ENCODE results near the gene KCNC1.

KCNC1 gene

DNA sequence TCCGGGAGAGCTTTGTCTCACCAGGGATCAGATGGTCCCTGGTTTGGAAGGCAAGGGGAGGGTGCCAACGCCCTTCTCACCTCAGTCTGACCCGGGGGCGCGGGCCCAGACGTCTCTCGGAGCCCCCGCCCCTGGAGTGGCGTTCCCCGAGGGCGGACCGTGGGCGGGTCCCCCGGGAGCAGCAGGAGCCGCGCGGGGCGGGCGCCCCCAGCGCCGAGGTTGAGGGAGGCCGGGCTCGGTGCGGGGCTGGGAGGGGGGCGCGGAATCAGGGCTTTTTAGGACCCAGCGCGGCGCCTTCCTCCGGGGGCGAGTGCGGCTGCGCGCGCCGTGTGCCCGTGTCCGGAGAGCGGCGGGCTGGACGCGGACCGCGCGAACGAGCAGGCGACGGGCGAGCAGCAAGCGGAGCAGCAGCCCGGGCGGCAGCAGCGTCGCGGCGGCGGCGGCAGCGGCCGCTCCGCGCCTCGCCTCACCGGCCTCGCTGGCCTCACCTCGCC, at the start of gene KCNC1:
Gene KCNC1, plus strand, starts transcription at position 364 of the 494 bp plus-strand sequence. CDS start 1,222 bp downstream, outside the sequence.
- DNase-seq = peak; percentile 27

DNA sequence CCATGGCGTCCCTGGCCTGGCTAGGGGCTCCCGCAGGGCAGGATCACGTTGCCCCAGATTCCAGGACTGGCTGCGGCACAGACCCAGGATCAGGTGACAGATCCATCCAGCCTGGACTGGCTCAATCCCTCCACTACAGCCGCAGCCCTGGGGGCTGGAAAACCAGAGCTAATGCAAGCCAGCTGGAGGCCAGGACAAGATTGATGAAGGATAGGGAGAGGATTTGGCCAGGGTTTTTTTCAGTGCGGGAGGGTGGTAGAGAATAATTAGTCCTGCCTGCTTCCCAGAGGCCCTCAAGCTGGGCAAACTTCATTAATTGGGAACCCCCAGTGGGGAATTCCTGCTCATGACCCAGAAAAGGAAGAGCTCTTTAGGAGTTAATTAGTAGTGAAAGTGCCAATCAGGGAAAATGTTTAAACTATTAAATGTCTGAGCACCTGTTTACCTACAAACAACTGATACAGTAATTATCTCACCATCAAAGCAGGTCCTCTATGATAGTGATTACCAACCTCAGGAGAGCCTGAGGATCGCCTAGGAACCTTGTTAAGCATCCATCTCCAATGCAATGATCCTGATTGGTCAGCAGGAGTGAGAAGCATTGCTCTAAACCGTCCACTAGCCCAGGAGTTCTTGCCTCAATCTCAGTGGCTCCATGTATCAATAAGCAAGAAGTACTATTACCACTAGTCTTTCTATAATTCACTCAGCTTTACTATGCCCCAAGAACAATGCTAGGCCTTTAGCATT, 48.2 kb upstream of the KCNC1 start:
- no peak for DNase-seq

DNA sequence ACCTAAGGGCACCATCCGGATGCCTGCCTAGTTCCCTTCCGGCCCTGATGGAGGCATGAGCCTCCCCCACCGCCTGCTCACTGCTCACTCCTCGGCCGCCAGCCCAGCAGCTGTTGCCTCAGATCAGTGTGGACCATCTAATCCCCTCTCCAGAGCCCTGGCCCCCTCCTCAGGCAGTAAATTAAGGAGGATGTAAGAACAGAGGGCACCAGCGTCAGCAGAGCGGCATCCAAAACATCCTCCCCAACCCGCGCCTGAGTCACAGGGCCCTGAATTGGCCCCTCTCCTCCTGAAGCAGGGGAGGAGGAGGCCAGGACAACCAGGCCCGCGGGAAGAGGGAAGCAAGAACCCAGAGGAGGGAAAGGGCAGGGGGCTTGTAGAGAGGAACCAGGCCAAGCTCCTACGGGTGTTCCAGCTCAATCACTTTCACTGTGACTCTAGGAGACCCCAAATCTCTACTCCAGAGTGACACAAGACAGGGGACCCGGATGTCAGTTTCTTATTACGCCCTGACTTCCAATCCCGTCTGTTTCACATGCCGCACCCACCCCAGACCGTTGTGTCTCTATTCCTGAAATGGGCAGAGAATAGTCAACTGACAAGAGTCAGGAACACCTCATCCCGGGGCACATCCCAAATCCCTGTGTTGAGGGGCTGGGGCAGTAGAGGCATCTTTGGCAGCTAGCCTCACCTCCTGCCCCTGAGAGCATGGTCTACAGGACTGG, 46.5 kb upstream of the KCNC1 start:
- DNase-seq = no peak

DNA sequence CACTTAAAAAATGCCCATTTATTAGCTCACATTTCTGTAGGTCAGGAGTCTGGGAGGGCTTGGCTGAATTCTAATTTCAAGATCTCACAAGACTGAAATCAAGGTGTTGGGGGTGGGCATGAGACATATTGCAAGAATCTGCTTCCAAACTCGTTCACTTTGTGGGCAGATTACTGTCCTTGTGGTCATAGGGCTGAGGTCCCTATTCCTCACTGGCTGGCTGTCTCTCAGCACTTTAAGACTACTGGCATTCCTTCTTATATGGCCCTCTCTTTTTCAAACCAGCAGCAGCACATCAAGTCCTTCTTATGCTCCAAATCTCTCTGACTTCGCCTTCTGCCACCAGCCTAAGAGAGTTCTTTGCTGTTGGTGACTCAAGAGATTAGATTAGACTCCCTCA, 43.0 kb upstream of the KCNC1 start:
- no peak for DNase-seq

DNA sequence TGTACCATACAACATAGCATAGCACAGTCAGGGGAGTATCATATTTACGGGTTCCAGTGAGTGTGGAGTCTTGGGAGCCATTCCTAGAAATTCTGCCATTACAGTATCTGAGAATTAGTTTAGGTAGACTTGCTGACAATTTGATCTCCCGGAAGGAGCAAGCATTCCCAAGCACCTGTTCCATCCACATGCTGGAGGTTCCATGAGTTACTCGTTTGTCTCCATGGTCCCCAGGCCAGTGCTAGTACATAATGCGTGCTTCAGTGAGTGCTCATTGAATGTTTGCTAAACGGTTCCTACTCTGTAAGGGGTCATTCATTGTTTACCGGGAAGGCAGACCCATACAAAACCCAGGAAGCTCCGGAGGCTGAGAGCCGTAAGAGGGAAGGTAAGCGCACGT, 42.6 kb upstream of the KCNC1 start:
- no peak for DNase-seq

DNA sequence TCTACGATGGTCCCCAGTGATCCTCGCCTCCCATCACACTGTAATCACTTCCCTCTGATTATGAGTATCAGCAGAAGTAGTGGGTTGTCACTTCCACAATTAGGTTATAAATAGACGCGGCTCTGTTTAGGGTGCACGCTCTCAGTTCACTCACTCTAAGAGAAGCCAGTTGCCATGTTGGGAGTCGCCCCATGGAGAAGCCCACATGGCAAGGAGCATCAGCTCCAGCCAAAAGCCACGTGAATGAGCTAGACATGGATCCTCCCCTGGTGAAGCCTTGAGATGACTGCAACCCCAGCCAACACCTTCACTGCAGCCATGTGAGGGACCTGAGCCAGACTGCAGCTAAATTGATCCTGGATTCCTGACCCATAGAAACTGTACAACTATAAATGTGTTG, 41.6 kb upstream of the KCNC1 start:
- DNase-seq = no peak

DNA sequence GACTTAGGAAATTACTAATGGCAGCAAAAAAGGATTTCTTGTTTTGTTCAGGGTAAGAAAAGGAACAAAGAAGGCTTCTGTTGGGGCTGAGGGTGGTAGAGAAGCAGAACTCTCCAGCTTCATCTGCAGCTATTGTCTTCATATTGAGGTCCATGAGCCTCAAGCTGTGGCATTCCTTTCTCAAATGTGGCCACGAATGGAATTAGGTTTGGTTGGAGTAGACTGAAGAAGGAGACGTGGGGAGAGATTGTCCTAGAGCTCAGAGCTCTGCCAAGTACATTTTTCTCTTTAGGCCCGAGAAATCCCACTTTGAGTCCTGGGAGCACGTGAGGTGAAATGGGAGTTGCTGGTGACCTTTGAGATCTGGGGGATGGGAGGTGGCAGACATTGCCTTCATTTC, 41.0 kb upstream of the KCNC1 start:
- no peak for DNase-seq

DNA sequence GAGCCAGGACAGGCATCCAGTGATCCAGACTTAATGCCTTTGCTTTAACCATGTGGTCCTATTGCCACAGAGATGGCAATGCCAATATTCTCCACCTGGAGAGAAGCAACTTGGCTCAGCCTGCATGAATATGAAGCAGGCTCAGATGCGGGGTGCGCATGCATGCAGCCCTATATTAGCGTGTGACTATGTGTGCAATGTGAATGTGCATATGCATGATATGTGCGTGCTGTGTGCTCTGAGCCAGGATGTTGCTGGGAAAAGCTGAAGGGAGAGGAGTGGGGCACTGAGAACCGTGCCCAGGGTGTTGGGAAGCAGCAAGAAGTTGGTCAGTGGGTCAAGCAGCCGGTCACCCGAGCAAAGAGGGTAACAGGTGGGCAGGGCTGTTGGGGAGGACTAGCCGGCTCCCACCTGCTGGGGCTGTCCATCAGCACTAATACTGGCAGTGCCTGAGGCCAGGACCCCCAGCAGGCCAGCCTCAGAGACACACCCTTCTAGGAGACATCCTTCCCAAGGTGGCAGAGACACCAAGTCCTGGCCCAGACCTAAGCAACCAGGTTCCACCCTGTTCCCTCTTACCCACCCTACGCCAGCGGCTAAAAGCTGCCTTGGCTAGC, 40.0 kb upstream of the KCNC1 start:
- no peak for DNase-seq

DNA sequence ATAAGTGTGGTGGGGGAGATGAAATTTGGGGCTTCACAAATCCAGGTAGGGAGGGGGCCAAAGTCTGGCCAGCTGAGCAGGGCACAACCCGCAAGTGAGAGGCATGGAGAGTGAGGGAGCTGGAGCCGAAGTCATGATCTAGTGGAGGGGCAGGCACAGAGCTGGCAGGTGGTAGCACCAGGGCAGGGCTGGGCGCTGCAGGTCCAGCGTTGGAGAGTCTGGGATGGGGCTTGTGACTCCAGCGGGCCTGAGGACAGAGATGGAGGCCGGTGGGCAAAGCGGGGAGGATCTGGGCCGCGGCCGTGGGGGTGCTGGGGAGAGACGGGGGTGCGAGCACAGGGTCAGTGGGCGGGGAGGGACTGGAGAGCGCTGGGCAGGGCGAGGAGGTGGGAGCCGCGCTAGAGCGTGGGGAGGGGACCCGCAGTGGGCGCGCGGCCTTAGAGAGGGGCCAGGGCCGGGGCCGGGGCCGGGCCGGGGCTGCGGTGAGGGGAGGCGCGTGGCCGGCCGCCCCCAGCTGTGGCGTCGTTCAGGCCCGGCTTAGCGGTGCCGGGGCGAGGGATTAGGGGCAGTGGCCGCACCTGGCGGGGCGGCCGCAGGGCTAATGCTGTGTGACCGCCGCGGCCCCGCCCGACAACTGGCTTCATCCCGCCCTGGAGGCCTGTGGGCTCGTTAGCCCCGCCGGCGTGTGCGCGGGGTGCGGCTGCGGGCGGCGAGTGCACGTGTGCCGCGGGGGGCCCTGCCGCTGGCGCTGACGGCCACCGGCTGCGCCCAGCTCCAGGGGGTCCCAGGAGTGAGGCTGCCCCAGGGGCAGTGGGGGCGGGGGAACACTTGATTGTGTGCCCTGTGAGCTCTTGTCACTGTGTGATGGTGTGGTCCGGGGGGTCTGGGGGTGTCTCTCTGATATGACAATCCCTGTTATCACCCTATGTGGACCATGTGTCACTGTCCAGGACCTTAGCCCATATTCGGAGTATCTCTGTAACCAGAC, 38.8 kb upstream of the KCNC1 start:
- no peak for DNase-seq

DNA sequence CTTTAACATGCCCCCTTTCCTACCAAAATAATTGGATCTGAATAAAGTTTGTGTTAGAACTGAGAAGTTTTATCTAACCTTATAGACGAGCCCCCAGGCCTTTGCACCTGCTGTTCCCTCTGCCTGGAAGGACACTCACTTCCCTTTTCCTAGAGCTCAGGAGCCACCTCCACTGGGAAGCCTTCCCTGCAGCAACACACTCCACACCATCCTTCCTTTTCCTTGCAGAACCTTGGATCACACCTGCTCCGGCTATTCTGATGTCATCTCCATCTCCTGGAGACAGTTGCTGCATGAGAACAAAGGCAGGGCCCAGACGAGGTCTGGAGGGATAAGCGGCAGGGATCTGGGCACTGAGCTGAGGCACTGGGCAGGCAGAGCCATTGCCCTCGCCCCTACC, 37.8 kb upstream of the KCNC1 start:
- no peak for DNase-seq

DNA sequence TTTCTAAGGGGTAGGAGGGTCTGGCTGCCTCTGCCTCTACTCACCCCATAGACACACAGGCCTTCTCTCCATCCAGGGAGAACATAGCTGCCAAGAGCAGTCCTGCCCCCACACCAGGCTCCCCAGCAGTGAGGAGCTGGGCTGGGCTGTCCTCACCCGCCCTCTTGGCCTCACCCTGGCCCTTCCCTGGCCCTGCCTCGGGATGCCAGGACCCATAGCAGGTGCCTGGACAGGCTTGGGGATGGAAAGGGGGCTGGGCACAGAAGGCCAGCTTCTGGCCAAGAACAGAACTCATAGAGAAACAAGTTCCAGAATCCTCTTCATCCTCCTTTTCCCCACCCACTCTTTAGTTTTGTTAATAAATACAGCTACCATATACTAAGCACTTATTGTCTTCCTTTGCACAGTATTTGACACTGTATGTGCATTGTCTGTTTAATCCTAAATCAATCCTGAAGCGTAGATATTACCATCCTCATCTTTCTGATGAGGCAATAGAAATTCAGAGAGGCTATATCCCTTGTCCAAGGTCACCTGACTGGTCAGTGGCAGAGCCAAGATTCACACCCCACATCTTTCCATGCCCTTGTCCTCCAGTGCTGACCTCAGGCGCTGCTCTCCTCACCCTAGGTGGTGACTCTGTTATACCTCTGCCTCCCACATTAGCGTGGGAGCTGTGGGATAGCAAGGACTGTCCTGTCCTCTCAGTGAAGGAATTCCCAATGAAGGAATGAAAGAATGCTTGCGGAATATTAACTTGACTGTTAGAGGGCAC, 37.2 kb upstream of the KCNC1 start:
- DNase-seq = no peak

DNA sequence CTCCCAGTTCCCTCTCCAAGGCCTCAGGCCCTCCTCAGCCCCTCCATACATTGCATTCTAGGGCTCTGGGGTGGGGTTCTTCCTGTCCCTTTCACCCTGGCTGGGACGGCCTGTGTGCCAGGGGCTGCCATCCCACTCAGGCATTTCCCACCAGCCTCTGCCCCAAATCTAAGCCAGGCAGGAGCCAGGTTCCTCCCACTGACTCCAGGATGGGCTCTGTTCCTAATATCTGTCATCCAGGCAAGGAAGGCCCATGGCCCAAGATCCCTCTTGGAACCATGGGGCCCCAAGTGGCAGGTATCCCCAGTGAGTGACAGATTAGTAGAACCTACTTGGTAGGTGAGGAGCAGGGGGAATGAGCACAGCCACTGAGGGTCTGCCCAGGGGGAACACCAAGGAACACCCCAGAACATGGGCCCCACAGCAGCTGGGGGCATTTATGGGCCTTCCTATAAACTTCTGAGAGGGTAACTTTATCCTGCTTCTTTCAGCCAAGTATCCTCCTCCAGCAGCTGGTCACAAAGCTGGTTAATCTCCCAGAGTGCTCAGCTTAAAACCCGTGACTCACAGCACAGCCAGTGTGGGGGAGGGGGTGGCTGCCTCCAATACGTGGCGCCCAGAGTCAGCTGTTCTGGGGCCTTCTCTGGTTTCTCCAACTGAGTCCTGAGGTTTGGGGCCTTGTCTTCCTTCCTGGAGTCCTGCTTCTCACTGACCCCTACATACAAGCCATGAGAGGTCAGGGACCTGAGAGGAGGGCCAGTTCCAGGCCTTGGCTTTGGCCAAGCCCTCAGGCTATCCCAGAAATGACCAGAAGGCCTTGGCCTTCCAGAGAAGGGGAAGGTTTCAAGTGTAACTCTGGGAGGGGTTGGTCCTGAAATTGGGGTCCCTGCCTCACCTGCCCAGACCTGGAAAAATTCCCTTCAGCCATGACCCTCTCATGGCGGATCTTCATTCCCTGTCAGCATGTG, 35.1 kb upstream of the KCNC1 start:
- DNase-seq = no peak

DNA sequence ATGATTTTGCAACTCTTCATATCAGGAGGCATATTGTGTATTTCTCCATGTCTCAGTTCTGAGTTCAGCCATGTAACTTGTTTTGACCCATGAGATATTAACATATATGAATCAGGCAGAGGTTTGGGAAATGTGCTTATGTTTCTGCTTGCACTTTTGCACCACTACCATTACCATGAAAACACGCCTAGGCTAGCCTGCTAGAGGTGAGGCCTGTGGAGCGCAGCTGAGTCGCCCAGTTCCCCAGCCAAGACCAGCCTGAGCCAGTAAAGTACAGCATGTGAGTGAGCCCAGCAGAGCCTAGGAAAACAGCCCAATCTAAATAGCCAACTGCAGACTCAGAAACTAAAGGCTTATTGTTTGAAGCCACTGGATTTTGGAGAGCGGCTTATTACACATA, 33.6 kb upstream of the KCNC1 start:
- DNase-seq = no peak

DNA sequence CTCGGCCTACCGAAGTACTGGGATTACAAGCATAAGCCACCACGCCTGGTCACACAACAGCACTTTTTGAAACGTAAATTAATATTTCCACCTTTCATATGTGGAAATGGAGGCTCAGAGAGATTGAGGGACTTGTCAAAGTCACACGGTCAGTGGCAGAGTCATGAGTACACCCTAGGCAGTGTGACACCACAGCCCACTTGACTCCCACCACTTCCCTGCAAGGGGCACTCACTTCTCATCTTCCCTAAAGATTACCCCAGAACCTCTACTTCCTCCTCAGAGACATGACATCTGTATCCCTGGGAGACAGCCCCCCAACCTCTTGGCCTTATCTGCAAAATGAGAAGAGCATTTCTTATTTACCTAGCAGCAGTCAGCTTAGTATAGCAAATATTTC, 31.7 kb upstream of the KCNC1 start:
- DNase-seq = no peak

DNA sequence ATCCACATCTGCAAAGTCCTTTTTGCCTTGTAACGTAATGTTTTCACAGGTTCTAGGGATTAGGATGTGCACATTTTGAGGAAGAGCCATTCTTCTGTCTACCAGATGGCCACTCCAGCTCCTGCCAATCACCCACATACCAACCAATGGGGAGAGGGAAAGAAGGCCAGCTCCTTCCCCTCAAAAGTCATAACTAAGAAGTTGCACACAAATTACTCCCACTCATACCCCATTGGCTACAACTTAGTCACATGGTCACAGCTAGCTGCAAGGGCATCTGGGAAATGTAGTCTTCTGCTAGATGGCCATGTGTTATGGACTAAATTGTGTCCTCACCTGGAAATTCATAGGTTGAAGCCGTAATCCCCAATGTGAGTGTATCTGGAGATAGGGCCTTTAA, 30.6 kb upstream of the KCNC1 start:
- DNase-seq = no peak

DNA sequence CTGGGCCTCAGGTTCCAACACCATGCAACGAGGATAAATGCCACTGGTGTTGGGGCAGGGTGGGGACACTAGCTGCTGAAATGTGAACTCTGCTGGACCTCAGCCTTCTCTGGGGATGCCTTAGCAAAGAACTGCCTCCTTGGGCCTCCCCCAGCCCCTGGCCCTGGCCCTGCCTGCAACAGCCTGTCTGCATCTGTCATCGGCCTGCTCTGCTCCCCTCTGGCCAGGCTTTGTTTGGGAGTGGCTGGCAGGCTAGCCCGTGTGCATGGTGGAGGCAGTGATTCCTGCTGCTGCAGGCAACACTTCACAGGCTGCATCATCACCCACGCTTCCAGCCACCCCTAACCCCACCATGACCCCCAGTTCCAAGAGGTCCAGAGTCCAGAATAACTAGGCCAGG, 26.8 kb upstream of the KCNC1 start:
- no peak for DNase-seq

DNA sequence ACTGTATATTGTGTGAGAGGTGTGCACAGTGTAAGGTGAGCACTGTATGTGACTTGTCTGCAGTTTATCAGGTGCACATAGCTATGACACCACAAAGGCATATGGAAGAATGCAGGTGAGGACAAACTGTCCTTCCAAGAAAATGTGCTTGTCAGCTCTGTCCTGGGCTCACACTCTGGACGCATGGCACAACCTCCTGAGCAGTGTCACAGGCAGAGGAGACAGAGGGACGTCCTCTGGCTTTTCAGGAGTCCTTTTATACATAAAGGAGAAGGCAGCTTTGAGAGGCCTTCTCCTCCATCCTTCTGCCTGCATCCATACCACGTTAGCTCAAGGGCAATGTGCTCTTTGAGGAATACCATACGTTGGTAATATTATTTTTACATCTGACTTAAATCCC, 22.7 kb upstream of the KCNC1 start:
- DNase-seq = no peak

DNA sequence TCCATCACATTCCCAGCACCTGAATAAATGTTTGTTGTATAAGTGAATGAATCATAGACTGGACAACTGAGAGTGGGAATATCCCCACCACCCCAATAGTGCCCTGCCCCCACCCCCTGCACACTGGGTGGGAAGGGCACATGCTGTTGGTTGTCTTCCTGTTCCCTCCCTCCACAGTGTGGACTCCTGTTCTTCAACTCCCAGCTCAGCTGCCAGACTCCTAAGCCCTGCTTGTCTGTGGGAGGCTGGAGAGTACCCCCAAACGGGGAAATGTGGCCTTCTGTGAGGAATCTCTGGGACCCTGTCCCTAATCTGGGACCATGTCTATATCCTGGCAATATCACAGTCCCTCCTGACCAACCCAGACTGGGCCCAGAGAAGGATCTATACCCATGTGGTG, 20.7 kb upstream of the KCNC1 start:
- DNase-seq = no peak

DNA sequence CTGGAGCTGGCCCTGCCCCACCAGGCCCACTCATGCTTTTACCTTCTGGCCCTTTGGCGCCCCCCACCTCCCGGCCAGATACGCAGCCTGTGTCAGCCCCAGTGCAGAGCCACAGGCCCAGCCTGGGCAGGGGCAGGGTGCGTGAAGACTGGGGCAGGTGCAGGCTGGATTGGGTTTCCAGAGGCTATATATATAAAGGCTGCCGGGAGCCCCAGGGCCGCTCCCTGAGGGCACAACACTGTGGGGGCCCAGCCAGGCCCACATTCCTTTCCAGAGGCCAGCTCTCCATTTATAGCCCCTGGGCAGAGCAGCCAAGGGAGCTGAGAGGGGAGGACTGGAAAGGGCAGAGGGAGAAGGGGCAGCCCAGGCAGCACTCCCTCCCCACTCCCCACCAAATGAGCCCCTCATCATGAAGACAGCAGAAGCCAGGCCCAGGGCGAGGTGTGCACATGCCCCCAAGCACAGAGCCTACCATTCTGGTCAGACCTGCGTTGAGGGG, 20.2 kb upstream of the KCNC1 start:
- DNase-seq = no peak

DNA sequence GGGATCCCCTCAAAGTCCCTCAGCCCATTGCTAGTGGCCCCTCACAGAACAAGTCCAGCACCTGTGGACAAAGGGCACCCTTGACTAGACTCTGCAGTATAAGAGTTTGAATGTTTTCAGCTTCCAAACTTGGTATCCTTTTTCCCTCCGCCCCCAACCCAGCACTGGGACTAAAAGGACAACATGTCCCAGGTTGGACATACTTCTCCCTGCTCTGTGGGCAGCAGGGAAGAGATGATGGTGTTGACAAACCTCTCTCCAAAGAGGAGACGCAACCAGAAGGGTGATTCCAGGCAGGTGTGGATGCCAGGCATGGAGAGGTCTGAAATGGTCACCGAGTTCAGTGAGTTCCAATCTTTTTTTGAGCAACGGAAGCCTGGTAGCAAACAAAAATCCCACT, 19.7 kb upstream of the KCNC1 start:
- no peak for DNase-seq

DNA sequence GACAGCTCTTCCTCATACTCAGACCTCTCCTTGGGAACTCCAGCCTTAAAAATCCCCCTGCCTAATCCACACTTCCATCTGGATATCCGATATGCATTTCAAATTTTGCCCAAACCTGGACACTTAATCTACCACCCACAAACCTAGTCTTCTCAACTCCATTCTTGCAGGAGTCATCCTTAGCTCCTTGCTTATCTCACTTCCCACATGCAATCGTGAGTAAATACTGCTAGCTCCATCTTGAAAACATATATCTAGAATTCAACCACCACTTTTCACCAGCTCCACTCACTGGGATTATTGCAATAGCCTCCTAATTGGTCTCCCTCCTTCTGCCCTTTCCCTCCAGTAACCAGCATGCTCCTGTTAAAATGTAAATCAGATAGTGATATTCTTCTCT, 17.8 kb upstream of the KCNC1 start:
- DNase-seq = no peak
